ENCODE measurements around the gene C14orf119.

Gene C14orf119

DNA sequence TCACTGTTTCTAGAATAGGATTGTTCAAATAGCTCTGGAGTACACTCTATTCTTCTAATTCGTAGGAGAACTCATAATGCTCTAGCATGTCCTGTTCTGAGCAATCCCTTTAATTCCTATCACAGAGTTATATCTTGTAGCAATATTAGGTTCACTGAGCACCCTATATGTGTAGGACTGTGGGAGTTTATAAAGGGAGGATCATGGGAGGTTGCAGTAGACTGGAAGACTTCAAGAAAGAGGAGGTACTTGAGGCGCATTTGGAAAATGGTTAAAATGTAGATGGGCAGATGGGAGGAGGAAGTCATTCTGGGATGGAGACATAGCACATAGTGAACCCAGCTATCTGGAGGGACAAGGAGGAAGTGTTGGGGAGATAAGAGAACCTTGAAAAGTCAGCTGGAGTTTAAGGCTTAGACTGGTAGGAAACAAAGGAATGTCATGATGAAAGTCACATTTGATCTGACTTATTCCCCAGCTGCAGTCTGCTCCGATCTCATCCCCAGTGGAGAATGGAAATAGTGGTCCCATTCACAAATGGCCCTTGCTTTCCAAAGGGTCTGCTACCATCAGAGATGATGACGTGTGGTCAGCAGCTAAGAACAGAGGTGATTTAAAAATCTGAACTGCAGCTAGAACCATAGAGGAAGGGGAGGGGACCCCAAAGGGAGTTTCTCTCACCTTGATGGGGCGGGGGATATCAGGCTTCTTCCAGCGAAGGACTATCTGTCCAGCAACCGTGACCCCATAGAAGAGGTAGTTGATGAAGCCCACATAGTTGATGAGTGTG lies 33.9 kb downstream of the C14orf119 start:
- H3K4me1 ChIP-seq (ENCODE audit: insufficient read depth, low read length): no peaks in the 10 kb centered on the region; the same call in 1 of the 2 replicates
- H3K36me3 ChIP-seq (ENCODE audit: insufficient read depth, low read length): no peaks in the 10 kb centered on the region; the same call in 1 of the 2 replicates
- H3K9ac ChIP-seq (ENCODE audit: low read depth, low read length): no peak overlapping the region
- no peaks in the 10 kb centered on the region for H3K9me3 ChIP-seq (ENCODE audit: control insufficient read depth, insufficient read depth, low read length)

DNA sequence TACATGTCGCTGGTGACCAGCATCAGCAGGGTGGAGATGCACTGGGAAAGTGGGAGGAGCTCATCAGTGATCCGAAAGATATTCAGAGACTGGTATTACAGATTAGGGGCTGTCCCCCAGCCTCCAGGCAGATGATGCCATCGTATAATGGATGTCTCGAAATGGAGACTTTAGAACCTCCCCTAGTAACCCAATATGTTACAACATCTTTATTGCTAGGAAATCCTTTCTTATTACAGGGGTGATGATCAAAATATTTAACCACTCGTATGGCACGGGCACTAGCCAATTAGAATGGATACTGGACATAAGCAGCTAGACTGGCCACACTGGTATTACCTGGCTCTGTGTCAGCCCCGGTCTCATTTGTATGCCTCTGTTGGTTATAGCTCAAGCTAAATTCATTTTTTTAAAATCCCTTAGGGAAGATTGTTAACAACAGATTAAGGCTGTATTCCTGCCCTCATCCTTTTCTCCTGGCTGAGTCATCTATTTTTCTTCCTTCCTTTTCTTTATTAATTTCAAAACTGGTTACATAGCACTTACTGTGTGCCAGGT lies 34.5 kb downstream of the C14orf119 start:
- Histone ChIP-seq H3K9ac (ENCODE audit: low read depth, low read length) (no peak overlapping the region), H3K36me3 (ENCODE audit: insufficient read depth, low read length) (no peaks in the 10 kb centered on the region; the same call in 1 of the 2 replicates), H3K9me3 (ENCODE audit: control insufficient read depth, insufficient read depth, low read length) (no peaks in the 10 kb centered on the region), H3K4me1 (ENCODE audit: insufficient read depth, low read length) (no peaks in the 10 kb centered on the region; the same call in 1 of the 2 replicates)

DNA sequence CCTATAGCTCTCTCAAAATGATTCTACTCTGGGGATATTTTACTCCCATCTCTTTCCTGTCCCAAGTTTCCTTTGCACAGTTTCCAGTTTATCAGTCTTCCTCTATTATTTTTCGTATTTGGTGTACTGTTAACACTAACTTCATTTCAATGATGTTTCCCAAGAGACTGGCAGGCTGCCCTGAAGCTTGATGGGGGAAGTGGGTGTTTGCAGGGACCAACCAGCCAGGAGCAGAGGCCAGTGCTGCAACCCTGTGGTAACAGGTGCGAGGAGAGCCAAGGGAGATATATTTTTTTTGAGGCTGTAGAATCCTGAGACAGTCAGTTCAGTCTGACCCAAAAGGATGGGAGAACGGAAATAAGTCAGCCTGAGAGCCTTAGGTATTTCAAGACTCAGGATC lies 35.6 kb downstream of the C14orf119 start:
- Histone ChIP-seq H3K9me3 (ENCODE audit: control insufficient read depth, insufficient read depth, low read length) (no peaks in the 10 kb centered on the region), H3K9ac (ENCODE audit: low read depth, low read length) (no peak overlapping the region), H3K36me3 (ENCODE audit: insufficient read depth, low read length) (no peaks in the 10 kb centered on the region; the same call in 1 of the 2 replicates)

DNA sequence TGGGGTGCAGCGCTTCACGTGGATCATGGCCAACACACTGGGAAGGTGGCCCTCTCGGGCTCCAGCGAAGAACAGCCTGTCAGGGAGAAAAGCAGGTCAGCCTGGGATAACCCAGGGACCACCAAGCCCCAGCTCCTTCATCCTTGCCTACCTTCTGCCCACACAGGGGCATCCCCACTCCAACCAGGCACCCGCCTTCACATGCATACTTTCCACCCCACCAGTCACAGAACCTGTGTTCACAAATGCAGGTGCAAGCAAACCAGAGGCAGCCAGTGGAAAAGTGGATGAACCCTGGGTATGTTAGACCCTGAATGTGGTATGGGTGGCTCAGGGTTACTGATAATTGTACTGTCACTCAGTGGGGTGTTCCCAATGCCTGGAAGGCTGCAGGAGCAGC lies 36.2 kb downstream of the C14orf119 start:
- Histone ChIP-seq H3K9ac (ENCODE audit: low read depth, low read length) (no peak overlapping the region), H3K9me3 (ENCODE audit: control insufficient read depth, insufficient read depth, low read length) (no peaks in the 10 kb centered on the region), H3K4me1 (ENCODE audit: insufficient read depth, low read length) (no peaks in the 10 kb centered on the region; the same call in 1 of the 2 replicates), H3K36me3 (ENCODE audit: insufficient read depth, low read length) (no peaks in the 10 kb centered on the region; the same call in 1 of the 2 replicates)

More for the DNA sequence above, 35.6 kb downstream of the C14orf119 start:
- no peaks in the 10 kb centered on the region; the same call in 1 of the 2 replicates for H3K4me1 ChIP-seq (ENCODE audit: insufficient read depth, low read length)

DNA sequence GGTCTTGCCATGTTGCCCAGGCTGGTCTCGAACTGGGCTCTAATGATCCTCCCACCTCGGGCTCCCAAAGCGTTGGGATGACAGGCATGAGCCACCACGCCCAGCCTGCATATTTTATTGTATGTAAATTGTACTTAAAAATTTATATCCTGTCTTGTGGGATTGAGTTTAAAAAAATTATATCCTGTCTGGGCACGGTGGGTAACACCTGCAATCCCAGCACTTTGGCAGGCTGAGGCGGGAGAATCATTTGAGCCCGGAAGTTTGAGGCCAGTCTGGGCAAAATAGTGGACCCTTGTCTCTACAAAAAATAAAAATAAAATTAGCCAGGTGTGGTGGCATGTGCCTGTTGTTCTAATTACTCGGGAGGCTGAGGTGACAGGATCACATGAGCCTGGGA lies 37.7 kb downstream of the C14orf119 start:
- no peak overlapping the region for H3K9ac ChIP-seq (ENCODE audit: low read depth, low read length)
- no peaks in the 10 kb centered on the region for H3K4me1 ChIP-seq (ENCODE audit: insufficient read depth, low read length)
- no peaks in the 10 kb centered on the region for H3K9me3 ChIP-seq (ENCODE audit: control insufficient read depth, insufficient read depth, low read length)
- no peaks in the 10 kb centered on the region; the same call in 1 of the 2 replicates for H3K36me3 ChIP-seq (ENCODE audit: insufficient read depth, low read length)

DNA sequence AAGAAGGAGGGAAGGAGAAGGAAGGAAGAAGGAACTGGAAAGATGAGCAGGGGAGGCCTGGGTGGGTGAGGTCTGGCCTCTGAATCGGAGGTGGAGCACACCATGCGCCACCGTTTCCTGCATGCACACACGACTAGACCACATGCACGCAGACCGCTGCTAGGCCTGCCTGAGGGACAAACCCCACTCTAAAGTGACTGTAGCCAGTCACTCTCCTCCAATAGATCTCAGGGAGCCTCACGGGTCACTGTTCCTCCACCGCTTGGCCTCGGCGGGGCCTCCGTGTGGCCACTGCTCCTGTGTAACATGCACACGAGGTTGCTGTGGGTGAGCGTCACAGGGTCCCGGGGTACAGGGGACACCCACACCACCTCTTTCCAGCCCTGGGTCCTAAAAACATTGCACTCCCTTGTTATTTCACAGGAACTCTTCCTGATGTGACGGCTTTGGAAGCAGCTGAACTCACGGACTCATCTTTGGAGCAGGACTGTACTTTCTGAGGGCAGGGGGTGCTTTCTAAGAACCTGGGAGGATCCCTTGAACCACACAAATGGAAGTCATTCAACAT lies 41.3 kb downstream of the C14orf119 start:
- peaks cover 2% of the 10 kb centered on the region; the same call in 1 of the 2 replicates for H3K36me3 ChIP-seq (ENCODE audit: insufficient read depth, low read length)
- no peaks in the 10 kb centered on the region for H3K9me3 ChIP-seq (ENCODE audit: control insufficient read depth, insufficient read depth, low read length)
- H3K4me1 ChIP-seq (ENCODE audit: insufficient read depth, low read length): no peaks in the 10 kb centered on the region
- H3K9ac ChIP-seq (ENCODE audit: low read depth, low read length): no peak overlapping the region

DNA sequence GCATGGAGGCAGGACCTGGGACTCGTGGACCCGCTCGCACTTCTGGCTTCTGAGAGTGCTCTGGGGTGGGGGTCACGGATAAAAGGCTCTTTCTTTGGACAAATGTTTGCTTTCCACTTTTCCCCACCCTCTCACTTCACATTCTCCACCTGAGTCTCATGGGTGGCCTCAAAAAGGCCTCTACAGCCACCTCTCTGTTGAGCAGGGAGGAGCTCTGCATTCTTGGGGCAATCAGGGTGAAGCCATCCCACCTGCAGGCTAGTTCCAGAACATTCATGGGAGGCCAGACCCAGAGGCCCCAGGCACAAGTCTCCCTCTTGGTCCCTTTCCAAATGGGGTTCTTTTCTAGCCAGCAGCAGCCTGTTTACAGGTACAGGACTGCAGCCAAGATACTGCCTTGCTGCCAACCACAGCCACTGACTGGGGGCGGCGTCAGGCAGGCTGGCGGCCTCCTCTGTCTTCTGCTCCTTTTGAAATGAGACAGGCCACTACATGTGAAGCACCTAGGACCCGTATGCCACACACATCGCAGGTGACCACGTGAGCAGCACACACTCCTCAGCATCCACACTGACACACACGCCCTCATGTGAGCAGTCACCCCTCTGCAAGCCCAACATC lies 42.0 kb downstream of the C14orf119 start:
- no peaks in the 10 kb centered on the region for H3K4me1 ChIP-seq (ENCODE audit: insufficient read depth, low read length)
- H3K36me3 ChIP-seq (ENCODE audit: insufficient read depth, low read length): peaks cover 2% of the 10 kb centered on the region; the same call in 1 of the 2 replicates
- H3K9me3 ChIP-seq (ENCODE audit: control insufficient read depth, insufficient read depth, low read length): no peaks in the 10 kb centered on the region
- no peak overlapping the region for H3K9ac ChIP-seq (ENCODE audit: low read depth, low read length)

DNA sequence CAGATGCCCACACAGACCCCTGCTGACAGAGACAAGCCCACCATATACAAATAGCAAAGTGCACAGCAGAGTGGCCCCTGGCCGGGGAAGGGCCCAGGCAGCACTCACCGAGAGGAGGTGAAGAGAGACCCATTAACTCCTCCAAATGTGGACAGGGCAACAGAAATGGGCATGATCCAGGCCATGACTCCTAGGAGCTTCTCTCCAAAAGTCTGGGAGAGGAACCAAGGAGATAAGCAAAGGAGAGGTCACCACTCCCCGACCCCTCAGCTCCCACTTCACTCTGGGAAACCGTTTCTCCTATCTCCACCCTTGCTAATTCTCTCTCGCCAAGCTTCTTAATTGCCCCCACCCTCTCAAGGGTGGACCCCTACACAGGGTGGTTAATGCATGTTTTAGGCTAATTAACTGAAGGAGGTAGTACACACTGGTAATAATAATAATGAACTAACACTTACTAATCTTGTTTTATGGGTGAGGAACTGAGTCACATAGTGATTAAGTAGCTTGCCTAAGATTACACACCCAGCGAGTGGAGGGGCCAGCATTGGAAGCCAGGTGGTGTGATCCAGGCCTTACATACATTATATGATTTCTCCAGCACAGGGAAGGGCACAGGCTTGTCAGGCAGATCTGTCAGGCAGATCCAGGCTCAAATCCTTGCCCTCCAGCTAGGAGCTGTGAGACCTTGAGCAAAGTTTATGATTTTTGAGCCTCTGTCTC lies 42.7 kb downstream of the C14orf119 start:
- peaks cover 3% of the 10 kb centered on the region for H3K36me3 ChIP-seq (ENCODE audit: insufficient read depth, low read length)
- no peaks in the 10 kb centered on the region for H3K4me1 ChIP-seq (ENCODE audit: insufficient read depth, low read length)
- no peaks in the 10 kb centered on the region for H3K9me3 ChIP-seq (ENCODE audit: control insufficient read depth, insufficient read depth, low read length)
- H3K9ac ChIP-seq (ENCODE audit: low read depth, low read length): no peak overlapping the region

DNA sequence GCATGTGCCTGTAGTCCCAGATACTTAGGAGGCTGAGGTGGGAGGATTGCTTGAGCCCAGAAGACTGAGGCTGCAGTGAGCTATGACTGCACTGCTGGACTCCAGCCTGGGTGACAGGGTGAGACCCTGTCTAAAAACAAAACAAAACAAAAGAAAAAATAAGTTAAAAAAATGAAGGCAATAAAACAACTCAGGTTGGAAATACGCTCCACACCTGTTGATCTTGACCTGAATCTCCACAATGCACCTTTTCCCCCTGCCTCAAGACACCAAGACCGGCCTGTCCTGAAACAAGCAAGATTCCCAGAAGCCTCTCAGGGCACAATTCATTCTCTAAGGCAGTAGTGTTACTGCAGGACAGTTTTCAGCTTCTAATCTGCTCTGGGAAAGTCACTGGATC lies 44.6 kb downstream of the C14orf119 start:
- H3K9ac ChIP-seq (ENCODE audit: low read depth, low read length): no peak overlapping the region
- no peaks in the 10 kb centered on the region for H3K9me3 ChIP-seq (ENCODE audit: control insufficient read depth, insufficient read depth, low read length)
- H3K36me3 ChIP-seq (ENCODE audit: insufficient read depth, low read length): peaks cover 6% of the 10 kb centered on the region
- no peaks in the 10 kb centered on the region for H3K4me1 ChIP-seq (ENCODE audit: insufficient read depth, low read length)

DNA sequence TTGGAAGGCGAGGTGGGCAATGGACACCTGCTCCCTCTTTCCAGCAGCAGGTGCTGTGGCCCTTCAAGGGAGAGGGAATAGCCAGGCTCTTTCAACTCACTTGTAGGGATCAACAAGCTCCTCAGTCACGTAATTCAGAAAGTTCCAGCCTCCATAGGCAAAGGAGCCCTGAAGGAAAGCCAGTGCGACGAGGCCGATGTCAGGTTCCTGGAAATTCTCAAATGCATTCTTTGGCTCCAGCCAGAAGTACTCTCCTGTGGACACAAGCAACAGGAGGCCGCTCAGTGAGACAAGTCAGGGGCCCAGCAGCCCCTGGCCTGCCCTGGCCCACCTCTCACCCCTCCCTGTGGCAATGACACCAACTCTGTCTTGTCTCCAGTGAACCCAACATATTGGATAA lies 45.1 kb downstream of the C14orf119 start:
- Histone ChIP-seq H3K36me3 (ENCODE audit: insufficient read depth, low read length) (peaks cover 6% of the 10 kb centered on the region), H3K9me3 (ENCODE audit: control insufficient read depth, insufficient read depth, low read length) (no peaks in the 10 kb centered on the region), H3K9ac (ENCODE audit: low read depth, low read length) (no peak overlapping the region), H3K4me1 (ENCODE audit: insufficient read depth, low read length) (no peaks in the 10 kb centered on the region)

DNA sequence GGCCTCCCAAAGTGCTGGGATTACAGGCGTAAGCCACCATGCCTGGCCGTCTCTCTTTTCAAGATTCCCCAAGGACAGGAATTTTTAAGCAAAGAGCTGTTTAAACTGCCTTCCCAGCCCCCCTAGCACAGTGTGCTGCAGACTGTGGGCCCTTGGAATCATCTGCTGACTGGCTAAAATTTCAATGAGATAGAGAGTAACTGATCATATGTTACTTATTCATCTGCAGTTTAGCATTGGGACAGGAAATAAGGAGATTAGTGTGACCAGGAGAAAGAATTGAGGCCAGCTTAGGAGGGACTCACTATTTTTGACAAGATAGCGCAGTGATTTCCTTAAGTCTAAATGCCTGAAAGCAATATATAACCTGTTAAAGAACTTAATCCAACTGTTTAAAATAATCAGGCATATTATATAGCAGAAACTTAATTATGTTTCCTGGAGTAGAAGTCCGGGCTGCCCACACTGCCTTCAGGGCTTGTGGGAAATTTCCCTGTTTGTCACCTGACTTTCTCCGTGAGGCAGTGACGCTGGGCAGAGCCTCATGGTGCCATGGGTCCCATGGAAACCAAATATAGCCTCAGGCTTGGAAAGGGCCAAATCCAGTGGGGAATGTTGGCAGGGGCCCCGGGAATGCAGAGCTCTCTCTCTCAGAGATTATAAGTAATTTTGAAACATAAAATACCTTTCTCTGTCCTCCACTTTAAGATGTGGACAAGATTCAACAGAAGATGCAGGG lies 46.6 kb downstream of the C14orf119 start:
- Histone ChIP-seq H3K36me3 (ENCODE audit: insufficient read depth, low read length) (peaks cover 6% of the 10 kb centered on the region), H3K9ac (ENCODE audit: low read depth, low read length) (no peak overlapping the region), H3K4me1 (ENCODE audit: insufficient read depth, low read length) (peaks cover 9% of the 10 kb centered on the region; the same call in 1 of the 2 replicates), H3K9me3 (ENCODE audit: control insufficient read depth, insufficient read depth, low read length) (no peaks in the 10 kb centered on the region)

DNA sequence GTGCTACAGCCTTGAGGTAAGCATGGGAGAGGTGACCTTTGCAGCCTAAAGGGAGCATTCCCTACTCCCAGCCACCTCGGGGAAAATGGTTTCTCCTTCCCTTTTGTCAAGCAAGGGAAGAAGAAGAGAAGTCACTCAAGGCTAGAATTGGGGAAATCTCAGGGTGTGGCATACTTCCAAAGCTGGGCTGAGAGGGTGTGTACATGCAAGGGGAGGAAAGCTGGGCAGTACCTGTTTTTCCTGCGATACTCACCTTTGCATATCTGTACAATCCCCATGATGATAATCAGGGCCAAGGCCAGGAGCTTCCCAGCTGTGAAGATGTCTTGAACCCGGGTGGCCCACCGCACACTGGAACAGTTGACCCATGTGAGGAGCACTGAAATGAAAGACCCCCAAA lies 47.5 kb downstream of the C14orf119 start:
- Histone ChIP-seq H3K4me1 (ENCODE audit: insufficient read depth, low read length) (peaks cover 9% of the 10 kb centered on the region; the same call in 1 of the 2 replicates), H3K9ac (ENCODE audit: low read depth, low read length) (no peak overlapping the region), H3K36me3 (ENCODE audit: insufficient read depth, low read length) (peaks cover 9% of the 10 kb centered on the region), H3K9me3 (ENCODE audit: control insufficient read depth, insufficient read depth, low read length) (no peaks in the 10 kb centered on the region)

DNA sequence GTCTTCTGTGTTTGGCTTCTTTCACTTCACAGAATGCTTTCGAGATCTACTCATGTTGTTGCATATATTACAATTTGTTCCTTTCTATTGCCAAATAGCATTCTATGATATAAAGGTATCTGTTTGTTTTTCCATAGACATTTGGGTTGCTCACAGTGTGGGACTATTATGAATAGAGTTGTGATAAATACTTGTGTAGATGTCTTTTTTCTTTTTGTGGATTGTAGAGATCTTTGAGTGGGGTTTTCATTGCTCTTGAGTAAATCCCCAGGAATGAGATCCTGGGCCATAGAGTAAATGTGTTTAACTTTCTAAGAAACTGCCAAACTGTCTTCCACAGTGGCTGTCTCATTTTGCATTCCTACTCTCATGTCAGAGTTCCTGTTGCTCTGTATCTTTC lies 48.6 kb downstream of the C14orf119 start:
- Histone ChIP-seq H3K9ac (ENCODE audit: low read depth, low read length) (no peak overlapping the region), H3K9me3 (ENCODE audit: control insufficient read depth, insufficient read depth, low read length) (no peaks in the 10 kb centered on the region), H3K36me3 (ENCODE audit: insufficient read depth, low read length) (peaks cover 9% of the 10 kb centered on the region), H3K4me1 (ENCODE audit: insufficient read depth, low read length) (peaks cover 9% of the 10 kb centered on the region; the same call in 1 of the 2 replicates)
